ENCODE measurements around the gene EFCAB11.

The EFCAB11 gene

DNA sequence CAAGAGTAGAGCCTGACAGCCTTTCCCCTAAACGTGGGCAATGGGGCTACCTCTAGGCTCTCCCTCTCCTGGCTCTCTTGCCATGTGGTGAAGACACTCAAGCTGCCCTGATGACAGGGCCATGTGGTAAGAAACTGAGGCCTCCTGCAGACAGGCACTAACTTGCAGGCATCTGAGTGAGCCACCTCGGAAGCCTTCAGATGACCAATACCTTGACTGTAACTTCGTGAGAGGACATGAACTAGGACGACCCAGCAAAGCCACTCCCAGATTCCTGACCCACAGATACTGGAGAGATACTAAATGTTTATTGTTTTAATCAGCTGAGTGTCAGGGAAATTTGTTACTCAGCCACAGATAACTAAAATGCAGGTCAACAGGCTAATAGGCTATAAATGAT is 96.4 kb downstream of the EFCAB11 start:
- DNase-seq, result no peak

DNA sequence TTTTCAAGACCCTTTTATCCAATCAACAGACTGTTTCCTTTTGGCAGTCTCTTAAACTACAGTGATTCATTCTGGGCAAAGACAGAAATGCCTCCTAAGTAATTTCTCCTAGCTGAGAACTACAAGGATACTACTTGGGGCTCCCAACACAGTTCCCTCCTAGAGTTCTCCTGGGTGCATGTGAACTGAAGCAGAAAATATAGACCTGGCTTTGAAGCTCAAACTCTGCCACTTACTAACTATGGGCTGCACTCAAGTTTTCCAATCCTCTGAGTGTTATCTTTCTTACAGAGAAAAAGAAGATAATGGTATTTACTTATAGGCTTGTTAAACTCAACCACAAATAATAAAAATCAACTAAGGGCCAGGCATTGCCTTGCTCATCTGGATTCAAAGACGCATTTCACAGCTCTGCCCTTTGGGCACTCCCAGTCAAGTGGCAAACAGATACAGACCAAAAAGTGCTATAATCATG is 97.6 kb downstream of the EFCAB11 start:
- DNase-seq, result no peak

GRCh38 chr14:89855961-89856656 is 98.4 kb downstream of the EFCAB11 start:
- no peak for DNase-seq

GRCh38 chr14:89853936-89854693 is 100.4 kb downstream of the EFCAB11 start:
- DNase-seq, result no peak

- DNase-seq, result no peak
Observed at GRCh38 chr14:89851106-89851505, 103.4 kb downstream of the EFCAB11 start.

- no peak for DNase-seq
Observed at GRCh38 chr14:89849931-89850330, 104.6 kb downstream of the EFCAB11 start.

GRCh38 chr14:89848165-89848564 is 106.4 kb downstream of the EFCAB11 start:
- DNase-seq, result no peak

DNA sequence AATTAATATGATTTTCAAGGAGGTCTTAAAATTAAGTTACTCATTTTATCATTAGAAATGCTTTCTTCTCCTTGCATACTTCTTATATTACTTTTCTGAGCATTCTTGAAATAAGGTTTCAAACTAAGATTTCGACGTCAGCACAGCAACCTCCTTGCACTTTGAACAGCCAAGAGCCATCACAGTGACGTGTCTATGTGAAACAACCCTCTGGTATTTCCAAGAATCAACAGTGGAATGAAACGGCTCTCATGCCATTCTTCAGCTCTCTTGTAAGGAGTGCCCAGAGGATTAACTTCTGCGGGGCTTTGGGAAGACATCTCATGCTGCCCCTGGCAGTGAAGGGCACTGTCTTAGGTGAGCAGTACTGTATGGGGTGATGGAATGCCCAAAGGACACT is 109.2 kb downstream of the EFCAB11 start:
- DNase-seq, result no peak

- DNase-seq, result no peak
Observed at GRCh38 chr14:89844508-89844907, 110.0 kb downstream of the EFCAB11 start.

DNA sequence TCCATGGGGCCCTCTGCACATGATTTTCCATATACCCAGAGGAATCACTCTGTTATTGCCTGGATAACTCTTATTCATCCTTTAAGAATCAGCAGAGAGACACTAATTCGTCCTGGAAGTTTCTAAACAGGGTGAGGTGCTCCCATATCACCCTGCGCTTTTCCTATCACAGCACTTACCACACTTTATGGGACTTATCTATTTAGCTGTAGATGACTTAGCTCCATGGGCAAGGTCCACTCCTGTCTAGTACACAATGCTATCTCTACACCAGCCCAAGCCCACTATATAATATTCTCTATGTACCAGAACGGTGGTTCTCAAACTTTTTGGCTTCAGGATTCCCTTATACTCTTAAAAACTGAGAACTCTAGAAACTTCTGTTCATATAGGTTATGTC is 111.7 kb downstream of the EFCAB11 start:
- no peak for DNase-seq

GRCh38 chr14:89841851-89842250 is 112.7 kb downstream of the EFCAB11 start:
- DNase-seq, result no peak

GRCh38 chr14:89836830-89837469 is 117.6 kb downstream of the EFCAB11 start:
- no peak for DNase-seq

DNA sequence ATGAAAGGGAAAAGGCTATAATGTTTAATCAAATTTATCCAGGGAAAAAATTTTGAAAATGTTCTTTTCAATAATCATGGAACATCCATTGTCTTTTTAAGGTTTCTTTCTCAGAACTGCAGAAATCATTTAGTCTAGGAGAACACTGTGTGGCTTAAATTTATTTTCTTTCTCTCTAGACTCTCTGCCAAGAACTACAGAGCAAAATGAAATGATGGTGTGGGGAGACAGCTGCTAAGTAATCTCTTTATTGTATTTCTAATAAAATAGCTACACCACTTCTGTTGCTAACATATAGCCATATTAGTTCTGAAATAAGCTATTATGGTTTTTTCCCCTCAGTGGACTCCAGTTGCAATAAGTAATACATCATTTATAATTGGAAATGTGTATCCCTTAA is 120.9 kb downstream of the EFCAB11 start:
- DNase-seq, result no peak

DNA sequence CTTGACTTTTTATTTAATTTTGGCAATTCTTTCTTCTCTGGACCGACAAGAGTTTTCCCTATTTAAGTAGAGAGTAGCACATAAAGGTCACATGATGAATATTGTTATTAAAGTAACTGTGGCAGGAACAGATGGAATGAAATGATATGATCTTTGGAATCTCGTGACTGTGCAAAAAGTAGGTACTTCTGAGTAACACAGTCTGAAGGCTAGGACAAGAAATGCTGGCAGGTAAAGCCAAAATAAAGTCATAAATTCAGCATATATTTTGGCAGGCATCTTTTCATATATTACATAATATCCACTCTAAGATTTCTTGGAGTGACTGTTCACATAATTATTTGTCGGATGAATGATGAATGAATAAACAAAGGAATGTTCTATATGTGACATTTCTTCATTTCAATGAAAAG is 121.4 kb downstream of the EFCAB11 start:
- DNase-seq, result no peak

- DNase-seq, result no peak
Observed at GRCh38 chr14:89828471-89829165, 125.9 kb downstream of the EFCAB11 start.

DNA sequence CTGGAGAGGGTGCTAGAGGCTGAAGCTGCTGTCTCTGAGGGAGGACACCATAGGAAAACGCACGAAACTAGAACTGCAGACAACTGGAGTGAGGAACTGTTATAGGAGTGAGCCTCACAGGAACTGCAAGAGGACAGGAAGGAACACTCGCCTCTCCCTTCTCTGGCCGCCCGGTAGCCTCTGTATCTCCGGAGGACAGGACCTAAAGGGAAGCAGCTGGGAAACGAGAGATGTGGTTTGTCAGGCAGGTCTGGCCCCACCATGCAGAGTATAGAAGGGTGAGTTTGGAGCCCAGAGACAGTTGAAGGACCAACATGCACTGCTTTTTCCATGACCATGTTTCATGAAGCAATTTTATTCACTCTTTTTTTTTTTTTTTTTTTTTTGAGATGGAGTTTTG is 127.3 kb downstream of the EFCAB11 start:
- DNase-seq, result no peak

GRCh38 chr14:89826596-89826995 is 127.9 kb downstream of the EFCAB11 start:
- DNase-seq, result no peak

DNA sequence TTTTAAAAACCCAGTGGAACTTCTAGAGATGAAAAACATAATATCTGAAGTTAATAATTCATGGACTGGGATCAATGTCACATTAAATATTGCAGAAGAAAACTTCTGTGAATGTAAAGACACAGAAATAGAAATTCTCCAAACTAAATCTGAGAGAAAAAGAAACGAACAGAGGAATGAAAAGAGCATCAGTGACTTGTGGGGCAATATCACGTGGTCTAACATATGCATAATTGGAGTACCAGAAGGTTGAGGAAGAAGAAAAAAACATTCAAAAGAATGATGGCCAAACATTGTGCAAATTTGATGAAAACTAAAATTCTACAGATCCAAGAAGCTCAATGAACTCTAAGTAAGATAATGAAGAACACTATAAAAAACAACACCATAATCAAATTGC is 130.8 kb downstream of the EFCAB11 start:
- DNase-seq, result no peak

- DNase-seq, result no peak
Observed at GRCh38 chr14:89814126-89814525, 140.4 kb downstream of the EFCAB11 start.

DNA sequence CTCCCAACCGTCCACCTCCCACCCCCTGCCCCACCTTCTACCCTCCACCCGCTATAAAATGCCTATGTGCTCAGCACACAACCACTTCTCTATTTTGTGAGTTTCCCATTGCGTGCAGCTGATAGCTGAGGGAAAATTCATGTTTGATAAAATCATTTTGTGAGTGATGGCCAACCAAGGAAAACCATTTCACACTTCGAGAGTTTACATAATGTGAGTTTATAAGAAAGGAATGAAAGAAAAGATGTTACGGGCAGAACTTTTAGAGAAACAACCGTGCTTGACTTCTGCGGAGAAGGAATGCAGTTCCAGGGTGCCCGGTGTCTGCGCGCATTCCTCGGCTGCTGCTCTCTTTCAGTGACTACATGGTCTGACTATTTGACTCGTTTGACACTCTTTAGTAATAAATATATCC is 140.9 kb downstream of the EFCAB11 start:
- no peak for DNase-seq

DNA sequence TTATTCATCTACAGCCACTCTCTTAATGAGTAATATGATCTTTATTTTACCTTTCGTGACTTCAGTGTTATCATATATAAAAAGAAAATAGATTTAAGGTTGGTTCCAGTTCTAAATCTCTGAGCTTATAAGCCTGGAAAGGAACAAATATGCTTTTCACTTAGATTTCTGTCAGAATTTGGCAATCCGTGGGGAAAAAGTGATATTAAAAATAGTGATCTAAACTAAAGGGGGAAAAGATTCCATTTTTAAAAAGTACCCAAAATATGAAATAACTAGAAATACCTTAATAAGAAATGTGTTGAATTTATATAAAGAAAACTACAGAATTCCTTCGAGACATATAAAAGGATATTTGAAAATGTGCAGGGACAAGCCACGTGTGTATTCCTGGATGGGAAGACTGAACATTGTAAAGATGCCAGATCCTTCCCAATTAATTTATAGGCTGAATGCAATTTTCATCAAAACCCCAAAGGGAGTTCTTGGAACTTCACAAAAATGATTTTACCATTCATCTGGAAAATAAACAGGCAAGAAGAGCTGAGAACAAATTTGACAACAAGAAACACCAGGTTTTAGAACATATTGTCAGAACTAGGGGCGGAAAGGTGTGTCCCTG is 142.5 kb downstream of the EFCAB11 start:
- no peak for DNase-seq

DNA sequence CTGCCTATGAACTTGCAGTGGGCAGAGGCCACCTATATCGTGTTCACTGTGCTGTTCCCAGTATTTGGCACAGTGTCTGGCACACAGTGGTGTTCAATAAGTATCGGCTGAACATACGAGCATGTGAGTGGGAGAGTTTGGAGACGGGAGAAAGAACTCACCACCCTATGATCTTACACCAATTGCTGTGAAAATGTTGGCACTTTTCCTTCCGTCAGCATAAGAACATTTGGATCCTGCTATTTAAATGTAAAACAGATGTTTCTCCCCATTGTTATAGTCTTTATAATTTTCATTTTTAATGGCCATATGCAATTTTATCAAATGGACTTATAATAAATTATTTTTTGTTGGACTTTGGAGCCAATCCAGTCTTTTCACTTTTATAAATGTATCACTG is 144.4 kb downstream of the EFCAB11 start:
- DNase-seq, result no peak

GRCh38 chr14:89807892-89808291 is 146.6 kb downstream of the EFCAB11 start:
- no peak for DNase-seq
